GM18868 (cell line): ENCODE results near the gene TSGA10IP.
A peak's percentile ranks its signal among the peaks of the same experiment; 100 is the strongest.

Experiments
- ATAC-seq: cut with Tn5 transposase; IDR thresholded peaks from one replicate; pipeline ENCODE4 v1.9.1; 2021; ENCODE audit warnings: mild to moderate bottlenecking, moderate library complexity; ENCODE audit not compliant: unreplicated experiment

Gene TSGA10IP

GRCh38 chr11:65917434-65918210 is 27.7 kb upstream of the TSGA10IP start:
- ATAC-seq, result no peak

DNA sequence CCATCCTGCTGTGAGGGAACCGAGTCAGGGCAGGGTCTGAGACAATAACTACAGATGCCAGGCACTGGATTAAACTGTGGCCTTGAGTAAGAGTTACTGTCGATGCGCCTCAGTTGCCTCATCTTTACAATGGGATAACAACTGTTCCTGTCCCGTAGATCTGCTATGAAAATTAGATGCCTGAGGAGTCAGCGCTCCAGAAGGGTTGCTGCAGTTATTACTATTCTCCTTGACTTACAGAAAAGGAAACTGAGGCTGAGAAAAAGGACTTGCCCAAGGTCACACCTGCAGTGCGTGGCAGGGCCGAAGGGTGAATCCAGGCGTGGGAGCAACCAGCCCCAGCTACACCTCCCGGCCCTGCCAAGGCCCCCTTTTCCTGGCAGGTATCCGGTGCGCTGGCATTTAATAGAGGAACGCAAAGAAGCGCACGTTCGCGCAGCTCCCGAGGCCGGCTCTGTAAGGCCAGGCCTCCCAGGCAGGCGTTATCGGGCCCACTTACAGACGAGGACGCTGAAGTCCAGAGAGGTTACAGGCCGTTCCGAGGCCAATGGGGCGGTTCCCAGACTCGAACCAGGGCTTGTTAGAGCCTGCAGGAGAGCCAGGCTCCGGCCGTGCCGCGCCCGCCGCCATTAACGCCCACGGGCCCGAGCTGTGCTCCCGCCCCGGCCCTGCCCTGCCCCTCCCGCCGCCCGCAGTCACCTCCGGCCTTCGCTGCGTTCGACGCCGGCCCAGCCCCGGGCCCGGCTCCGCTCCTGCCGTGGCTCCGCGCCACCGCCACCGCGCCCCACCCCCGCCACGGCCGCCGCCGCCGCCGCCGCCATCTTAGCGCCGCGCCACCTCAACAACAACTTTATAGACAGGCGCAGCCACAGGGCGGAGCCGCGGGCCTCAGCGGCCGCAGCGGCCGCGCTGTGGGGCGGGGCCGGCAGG is 26.8 kb upstream of the TSGA10IP start, which contains the start of gene C11orf68:
TSS of gene C11orf68 (minus strand) at position 852 of the 930 bp plus-strand sequence. CDS start at position 821, 31 bp downstream.
- ATAC-seq, result peak; percentile 51

DNA sequence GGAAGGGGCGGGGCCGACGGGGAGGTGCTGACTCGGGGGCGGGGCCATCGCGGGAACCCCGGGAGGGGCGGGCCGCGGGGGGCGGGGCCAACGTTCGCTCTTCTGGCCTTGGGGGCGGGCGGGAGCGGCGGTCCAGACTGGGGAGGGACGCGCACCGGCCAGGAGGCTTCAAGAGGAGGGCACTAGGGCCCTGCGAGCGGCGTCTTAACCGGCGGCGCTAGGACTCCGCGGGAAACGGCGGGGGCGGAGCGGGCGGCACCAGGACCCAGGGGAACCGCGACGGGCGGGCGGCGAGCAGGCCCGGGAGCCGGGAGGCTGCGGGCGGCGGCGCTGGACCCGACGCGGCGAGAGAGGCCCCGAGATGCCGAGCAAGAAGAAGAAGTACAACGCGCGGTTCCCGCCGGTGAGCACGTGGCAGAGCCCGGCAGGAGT is 26.1 kb upstream of the TSGA10IP start, which contains the start of gene DRAP1:
TSS of gene DRAP1 (plus strand) at position 286 of the 432 bp plus-strand sequence. CDS start at position 362, 76 bp downstream.
- ATAC-seq, result peak; percentile 84

DNA sequence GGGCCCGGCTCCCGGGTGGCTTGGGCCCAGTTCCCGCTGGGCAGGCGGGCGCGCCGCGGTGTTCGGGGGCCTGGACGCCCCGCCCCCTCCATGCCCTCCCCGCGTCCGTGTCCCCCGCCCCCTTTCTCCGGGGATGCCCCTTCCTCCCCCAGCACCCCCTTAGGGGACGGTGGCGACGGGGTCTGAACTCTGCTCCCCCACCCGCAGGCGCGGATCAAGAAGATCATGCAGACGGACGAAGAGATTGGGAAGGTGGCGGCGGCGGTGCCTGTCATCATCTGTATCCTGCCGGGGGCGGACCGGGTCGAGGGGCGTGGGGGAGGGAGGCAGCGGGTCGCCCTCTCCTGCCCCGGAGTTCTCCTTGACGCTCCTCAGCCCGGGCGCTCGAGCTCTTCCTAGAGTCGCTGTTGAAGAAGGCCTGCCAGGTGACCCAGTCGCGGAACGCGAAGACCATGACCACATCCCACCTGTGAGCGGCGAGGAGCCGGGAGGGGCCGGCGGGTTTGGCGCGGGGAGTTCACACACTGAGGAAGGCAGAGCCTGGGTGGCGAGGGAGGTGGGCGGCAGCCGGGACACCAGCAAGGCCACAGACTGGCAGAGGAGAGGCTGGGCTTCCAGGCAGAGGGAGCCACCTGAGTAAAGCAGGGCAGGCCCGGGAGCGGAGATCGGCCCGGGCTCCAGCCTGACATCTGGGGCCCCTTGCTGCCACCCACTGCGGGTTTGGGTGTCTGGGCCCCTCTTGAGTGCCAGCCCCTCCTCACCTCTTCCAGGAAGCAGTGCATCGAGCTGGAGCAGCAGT is 25.5 kb upstream of the TSGA10IP start:
- peak; percentile 32 for ATAC-seq

DNA sequence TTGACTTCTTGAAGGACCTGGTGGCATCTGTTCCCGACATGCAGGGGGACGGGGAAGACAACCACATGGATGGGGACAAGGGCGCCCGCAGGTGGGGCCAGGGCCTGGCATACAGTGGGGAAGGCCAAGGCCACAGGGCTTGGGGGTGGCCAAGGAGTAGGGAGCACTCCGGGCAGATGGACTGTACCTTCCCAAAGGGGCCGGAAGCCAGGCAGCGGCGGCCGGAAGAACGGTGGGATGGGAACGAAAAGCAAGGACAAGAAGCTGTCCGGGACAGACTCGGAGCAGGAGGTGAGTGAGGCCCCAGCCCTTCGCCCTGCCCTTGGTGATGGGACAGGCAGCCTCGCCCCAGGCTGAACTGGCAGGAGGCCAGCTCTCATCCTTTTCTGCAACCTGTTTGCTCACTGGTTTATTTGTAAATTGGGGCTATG is 24.9 kb upstream of the TSGA10IP start:
- ATAC-seq, result no peak

DNA sequence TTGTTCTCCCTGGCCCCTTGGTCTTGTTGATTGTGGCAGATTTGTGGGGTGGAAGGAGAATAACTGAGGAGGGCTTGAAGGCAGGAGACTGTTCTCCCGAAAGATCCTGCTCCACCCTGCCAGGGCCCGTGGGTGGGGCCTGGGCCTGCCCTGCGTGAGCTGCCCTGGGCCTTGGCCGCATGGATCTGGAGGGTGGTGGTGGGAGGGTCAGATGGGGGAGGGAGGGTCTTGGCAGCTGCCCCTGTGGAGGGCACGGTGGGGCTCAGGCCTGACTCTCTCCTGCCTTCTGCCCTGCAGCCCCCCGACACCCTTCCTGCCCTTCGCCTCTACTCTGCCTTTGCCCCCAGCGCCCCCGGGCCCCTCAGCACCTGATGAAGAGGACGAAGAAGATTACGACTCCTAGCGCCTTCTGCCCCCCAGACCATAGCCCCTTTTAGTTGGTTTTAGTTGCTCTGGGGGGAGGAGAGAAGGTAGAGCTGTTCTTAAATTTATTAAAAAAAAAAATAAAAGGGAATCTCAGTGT is 24.2 kb upstream of the TSGA10IP start:
- ATAC-seq, result no peak

- ATAC-seq, result no peak
Measured at GRCh38 chr11:65921876-65922275, 23.4 kb upstream of the TSGA10IP start.

DNA sequence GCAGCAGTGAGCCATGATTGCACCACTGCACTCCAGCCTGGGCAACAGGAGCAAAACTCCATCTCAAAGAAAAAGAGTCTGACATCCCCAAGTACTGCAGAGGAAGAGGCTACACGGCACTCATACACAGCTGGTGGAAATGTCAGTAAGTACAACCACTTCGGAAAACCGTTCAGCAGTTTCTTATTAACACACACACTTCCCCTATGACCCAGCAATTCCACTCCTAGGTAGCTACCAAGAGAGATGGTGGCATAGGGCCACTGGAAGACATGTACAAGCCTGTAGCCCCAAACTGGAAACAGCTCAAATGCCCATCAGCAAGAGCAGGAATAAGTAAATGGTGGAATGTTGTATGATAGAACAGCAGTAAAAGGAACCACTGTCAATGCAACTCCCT is 22.7 kb upstream of the TSGA10IP start:
- ATAC-seq, result no peak

GRCh38 chr11:65925397-65925796 is 19.9 kb upstream of the TSGA10IP start:
- no peak for ATAC-seq

- ATAC-seq, result peak; percentile 65
Measured at GRCh38 chr11:65927904-65928397, 17.3 kb upstream of the TSGA10IP start.

- ATAC-seq, result no peak
Measured at GRCh38 chr11:65928667-65929066, 16.6 kb upstream of the TSGA10IP start.

- no peak for ATAC-seq
Measured at GRCh38 chr11:65931773-65932557, 13.3 kb upstream of the TSGA10IP start.

DNA sequence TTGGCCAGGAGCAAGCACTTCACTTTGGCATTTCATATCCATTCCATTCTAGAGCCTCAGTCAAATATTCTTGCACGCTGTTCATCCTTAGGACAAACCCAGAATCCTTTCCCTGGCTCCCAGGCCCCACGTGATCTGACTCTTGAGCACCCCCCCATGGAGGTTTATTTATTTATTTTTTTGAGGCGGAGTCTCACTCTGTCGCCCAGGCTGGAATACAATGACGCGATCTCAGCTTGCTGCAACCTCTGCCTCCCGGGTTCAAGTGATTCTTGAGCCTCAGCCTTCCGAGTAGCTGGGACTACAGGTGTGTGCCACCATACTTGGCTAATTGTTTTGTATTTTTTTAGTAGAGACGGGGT is 12.7 kb upstream of the TSGA10IP start:
- ATAC-seq, result no peak

- no peak for ATAC-seq
Measured at GRCh38 chr11:65934014-65934413, 11.3 kb upstream of the TSGA10IP start.

DNA sequence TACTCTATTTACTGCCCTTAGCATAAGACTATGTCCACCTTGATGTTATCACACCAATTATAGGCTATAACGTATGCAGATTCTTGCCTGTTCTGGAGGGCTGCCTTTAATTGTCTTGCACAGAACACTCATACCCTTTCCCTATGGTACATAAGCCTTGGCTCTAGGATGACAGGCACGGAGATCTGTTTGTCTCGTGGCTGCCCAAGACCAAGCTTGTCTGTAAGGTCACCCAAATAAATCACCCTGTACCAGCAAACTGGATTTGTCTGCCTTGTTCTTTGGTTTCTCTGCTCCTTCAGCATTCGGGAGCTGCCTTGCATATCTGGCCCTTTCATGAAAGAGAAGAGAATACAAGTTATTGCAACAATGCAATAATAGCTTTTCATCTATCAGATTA is 7.5 kb upstream of the TSGA10IP start:
- no peak for ATAC-seq

- no peak for ATAC-seq
Measured at GRCh38 chr11:65941720-65942310, 3.5 kb upstream of the TSGA10IP start.

DNA sequence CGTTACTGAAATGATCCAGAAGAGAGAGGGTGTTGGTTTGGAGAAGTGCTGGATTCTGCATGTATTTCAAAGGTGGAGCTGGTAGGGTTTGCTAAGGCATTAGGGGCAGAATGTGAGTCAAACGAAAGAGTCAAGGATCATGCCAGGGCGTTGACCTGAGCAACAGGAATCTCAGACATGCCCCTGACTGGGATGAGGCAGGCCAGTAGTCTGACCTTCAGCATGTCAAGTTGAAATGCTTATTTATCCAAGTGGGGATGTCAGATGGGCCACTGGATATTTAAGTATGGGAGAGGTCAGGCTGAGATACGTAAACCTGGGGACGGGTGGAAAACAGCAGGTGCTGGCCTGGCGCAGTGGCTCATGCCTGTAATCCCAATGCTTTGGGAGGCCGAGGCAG is 2.7 kb upstream of the TSGA10IP start:
- no peak for ATAC-seq

DNA sequence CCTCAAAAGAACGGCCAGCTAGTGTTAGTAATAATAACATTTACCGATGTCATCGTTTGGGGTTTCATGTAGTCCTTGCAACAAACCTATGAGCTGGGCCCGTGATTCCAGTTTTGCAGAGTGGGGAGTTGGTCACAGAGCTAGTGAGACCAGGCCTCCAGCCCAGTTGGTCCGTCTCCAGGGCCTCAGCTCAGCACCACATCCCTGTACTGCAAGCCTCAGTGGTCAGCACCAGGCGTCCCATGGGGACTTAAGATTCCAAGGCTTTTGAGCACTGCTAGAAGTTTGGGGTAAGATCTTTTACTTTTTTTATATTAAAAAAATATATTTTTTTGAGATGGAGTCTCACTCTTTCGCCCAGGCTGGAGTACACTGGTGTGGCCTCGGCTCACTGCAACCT is 1.1 kb upstream of the TSGA10IP start:
- ATAC-seq, result no peak

- no peak for ATAC-seq
Measured at GRCh38 chr11:65944767-65945166, 513 bp upstream of the TSGA10IP start.
